GM19467 (cell line): ENCODE measurements around the gene TAS2R1.
"Not testable (repeated sequence)": the region's sequence is repeated elsewhere in the genome, so short reads cannot be mapped to it uniquely, and the experiment has no call there.

Source experiments
- ATAC-seq: cut with Tn5 transposase; IDR thresholded peaks from one replicate; pipeline ENCODE4 v1.9.1; 2021; ENCODE audit warnings: mild to moderate bottlenecking, moderate library complexity; ENCODE audit not compliant: unreplicated experiment

Gene TAS2R1

GRCh38 chr5:9623661-9624060 is 6.5 kb downstream of the TAS2R1 start:
- no peak for ATAC-seq

DNA sequence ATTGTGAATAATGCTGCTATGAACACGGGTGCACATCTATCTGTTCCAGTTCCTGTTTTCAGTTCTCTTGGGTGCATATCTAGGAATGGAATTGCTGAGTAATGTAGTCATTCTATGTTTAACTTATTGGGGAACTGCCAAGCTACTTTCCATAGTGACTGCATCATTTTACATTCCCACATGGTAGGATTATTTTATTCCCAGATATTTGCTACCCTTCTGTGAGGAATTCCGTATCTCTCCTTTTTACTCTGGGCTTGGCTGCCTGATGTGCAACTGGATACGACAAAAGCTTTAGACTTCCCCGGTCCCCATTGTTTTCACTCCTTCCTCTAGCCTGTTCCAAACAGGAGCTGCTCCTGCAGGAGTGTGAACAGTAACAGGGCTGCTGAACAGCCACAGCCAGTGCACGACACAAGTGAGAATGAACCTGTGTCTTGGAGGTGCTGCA is 7.2 kb downstream of the TAS2R1 start:
- ATAC-seq = no peak

DNA sequence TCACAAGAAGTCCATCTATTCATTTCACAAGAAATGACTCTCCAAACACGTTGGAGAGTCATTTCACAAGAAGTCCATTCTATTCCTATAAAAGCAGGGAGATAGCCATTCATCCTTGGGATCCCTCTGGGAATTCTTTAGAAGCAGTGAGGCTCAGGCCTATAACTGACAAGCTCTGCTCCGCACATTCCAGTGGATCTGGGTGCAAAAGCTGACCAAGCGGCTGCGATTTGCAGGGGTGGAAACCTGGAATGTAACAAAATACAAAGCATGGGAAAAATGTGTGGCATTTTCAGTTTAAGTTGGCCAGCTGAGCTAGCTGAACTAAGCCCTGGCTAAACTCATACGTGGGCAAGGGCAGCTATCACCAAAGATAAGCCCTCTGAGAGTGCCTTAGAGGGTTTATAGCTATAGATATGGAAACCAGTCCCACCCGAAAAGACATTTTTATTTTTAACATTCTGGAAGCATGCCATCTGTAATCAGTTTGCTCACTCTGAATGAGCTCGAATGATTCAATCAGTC is 8.7 kb downstream of the TAS2R1 start:
- no peak for ATAC-seq

- no peak for ATAC-seq
Observed at GRCh38 chr5:9619331-9620092, 10.6 kb downstream of the TAS2R1 start.

GRCh38 chr5:9617739-9618504 is 12.2 kb downstream of the TAS2R1 start:
- ATAC-seq = no peak

DNA sequence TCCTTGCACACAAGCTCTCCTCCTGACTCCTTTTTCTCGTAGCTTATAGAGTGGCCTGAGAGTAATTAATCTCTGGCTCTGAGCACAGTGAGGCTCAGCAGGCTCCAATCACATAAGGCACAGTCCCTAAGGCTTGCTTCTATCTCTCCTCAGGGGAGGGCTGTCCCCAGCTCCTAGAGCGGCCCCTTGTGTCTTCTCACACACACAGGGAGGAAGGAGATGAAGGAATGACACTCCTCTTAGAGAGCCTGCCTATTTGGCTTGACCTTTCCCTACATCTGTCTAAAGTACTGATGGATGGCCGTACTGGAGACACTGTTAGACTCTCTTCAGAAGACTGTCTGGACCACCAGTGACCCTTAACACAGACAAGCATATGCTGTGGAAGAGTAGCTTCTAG is 12.9 kb downstream of the TAS2R1 start:
- ATAC-seq = no peak

- no peak for ATAC-seq
Observed at GRCh38 chr5:9615331-9615730, 14.8 kb downstream of the TAS2R1 start.

DNA sequence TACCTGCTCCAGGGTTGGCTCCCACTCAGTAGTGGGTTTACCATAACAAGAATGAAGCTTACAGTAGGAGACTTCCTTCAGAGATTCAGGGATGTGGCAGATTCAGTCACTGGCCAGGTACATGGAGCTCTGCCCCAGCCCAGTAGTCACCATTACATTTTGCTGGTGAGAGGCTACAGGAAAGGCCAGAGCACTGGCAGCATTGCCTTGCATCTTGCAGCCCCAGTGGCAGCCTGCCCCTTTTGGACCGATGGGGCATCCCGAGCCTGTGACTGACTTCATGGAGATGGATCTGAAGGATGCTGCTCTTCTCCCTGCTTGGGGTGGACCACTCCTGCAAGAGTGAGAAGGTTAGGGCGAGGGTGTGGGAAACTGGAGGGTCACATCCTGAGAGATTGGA is 16.8 kb downstream of the TAS2R1 start:
- no peak for ATAC-seq

- no peak for ATAC-seq
Observed at GRCh38 chr5:9610969-9611368, 19.2 kb downstream of the TAS2R1 start.

DNA sequence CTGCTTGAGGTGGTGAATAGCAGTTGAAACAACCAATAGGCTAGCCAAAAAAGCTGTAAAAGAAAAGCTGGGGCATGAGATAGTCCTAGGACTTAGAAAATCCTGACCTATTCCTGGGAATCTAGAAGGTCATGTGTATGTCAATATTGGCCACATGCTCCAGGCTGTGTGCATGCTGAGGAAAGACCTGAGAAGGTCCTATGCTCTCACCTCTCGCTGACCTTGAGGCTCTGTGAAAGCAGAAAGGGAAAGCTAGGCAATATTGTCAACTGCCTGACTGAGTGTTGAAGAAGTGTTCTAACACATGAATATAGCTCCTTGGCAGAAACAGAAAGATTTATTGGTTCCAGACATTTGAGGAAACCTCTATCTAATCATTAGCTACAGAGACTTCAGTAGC is 19.8 kb downstream of the TAS2R1 start:
- no peak for ATAC-seq

- ATAC-seq = no peak
Observed at GRCh38 chr5:9608093-9608492, 22.1 kb downstream of the TAS2R1 start.

- ATAC-seq = no peak
Observed at GRCh38 chr5:9605041-9605838, 24.9 kb downstream of the TAS2R1 start.

- ATAC-seq = no peak
Observed at GRCh38 chr5:9604416-9604815, 25.7 kb downstream of the TAS2R1 start.

- ATAC-seq = no peak
Observed at GRCh38 chr5:9601055-9601739, 29.0 kb downstream of the TAS2R1 start.

DNA sequence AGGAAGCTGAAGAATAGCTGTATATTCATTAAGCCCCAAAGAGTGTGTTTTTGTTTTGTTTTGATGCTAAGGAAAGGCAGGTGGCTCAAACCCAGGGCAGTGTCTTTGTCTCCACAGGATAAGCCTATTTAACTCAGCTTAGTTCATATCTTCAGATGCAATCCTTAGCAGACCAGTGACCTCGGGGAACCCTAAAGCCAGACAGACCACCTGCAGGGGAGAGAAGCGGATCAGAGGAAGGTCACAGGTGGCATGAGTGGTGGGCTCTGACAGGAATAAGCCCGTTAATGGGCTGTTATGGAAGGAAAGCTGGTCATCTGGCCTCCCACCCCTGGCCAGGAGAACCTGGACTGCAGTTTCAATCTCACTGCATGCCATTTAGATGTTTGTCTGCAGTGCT is 30.8 kb downstream of the TAS2R1 start:
- ATAC-seq = no peak

DNA sequence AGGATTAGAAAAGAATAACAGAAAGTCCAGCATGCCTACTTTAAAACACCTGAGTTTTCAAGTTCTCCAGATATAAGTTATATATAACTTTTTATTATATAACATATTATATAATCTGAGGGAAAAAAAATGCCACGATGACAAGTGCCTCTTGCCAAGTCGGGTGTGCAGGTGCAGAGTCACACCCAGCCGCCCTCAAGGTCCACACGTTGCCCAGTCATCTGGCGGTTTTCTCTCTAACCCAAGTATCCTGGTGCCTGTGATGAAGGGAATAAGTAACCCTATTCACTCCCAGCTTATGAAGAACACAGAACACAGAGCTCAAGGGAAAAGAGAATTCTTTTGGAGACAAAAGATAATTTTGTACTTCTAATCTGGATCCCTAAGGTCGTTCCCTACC is 31.8 kb downstream of the TAS2R1 start:
- ATAC-seq = not testable (repeated sequence)

- ATAC-seq = not testable (repeated sequence)
Observed at GRCh38 chr5:9597322-9597721, 32.8 kb downstream of the TAS2R1 start.

GRCh38 chr5:9596824-9597223 is 33.3 kb downstream of the TAS2R1 start:
- no peak for ATAC-seq

DNA sequence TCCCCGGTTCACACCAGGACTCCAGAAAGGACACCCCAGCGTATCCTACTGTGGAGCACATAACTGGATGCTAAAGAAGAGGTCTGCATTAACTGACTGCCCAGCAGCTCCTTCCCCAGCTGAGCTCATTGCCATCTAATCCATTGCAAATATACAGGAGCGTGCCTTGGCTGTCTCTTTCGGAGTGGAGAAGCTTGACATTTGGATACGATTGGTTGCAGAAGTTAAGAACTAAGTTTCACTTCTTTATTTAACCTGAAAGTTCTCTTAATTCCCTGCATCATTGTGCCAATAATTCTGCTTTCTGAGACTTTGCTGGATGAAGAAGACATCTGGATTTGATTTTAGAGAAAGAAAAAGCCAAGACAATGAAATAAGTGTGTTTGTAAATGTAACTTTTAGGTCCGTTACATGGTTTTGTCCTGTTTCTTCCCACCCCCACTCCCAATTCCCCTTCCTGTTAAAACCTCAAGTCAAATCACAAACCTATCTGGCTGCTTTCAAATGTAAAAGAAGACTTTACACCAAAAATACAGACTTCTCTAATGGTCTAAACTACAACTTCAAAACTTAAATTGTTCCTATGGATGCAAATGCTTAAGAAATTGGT is 33.9 kb downstream of the TAS2R1 start:
- ATAC-seq = no peak

GRCh38 chr5:9594913-9595312 is 35.2 kb downstream of the TAS2R1 start:
- no peak for ATAC-seq
